Transverse colon (tissue), 3 donors: ENCODE data around the gene ACTR3.

Experiments
- POLR2A ChIP-seq: fragments of 450-650 bp; IDR thresholded peaks from one replicate; pipeline ENCODE4 v1.6.1; 2016; ENCODE audit warnings: antibody characterized with exemption, mild to moderate bottlenecking, moderate library complexity
- POLR2AphosphoS5 ChIP-seq, 3 donors: sonication (generic); formaldehyde crosslinking; IDR thresholded peaks; one replicate each; pipeline ENCODE4 v1.6.1; 2016; ENCODE audit warnings: antibody characterized with exemption in 3 of 3

DNA sequence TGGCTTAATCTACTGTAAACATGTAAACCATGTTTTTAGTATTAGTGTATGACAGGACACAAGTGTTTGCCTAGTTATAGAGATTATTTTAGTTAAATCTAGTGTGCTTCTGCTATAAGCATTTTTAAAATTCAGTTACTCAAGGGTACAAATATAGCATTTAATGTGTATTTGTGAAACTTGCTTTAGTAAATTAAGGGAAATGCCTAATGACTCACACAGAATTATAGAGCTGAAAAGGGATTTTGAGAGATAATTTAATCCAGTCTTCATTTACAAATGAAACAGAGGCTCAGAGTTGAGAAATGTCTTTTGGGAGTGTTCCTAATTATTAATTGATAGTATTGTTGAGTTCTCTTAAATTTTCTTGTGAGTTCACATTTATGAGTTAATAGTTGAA lies 8.2 kb downstream of the ACTR3 start:
- no peak for TF ChIP-seq POLR2A
- no peak for TF ChIP-seq POLR2AphosphoS5 (IDR thresholded peaks at IDR 0.05)
